Brain microvascular endothelial cell (primary cell): ENCODE data around the gene OR11A1.

Source experiments
- DNase-seq: peaks from one replicate; pipeline ENCODE4 v3.0.0-alpha.2; 2020
- H3K27ac ChIP-seq: fragments of 250-450 bp; sonication (Bioruptor Pico); 2 replicates; pipeline ENCODE4 v1.5.1; 2020; ENCODE audit warnings: mild to moderate bottlenecking, moderate library complexity
- H3K27me3 ChIP-seq: fragments of 250-450 bp; sonication (Bioruptor Pico); replicated peaks from 2 replicates; pipeline ENCODE4 v1.5.1; 2020; ENCODE audit warnings: mild to moderate bottlenecking
- H3K36me3 ChIP-seq: fragments of 250-450 bp; sonication (Bioruptor Pico); replicated peaks from 2 replicates; pipeline ENCODE4 v1.5.1; 2020; ENCODE audit warnings: mild to moderate bottlenecking
- H3K4me3 ChIP-seq: 2 replicates; pipeline ENCODE4 v1.5.1; 2011; ENCODE audit warnings: low read depth, mild to moderate bottlenecking, control low read depth, low read length, moderate library complexity
- CTCF ChIP-seq: IDR thresholded peaks from 2 replicates; pipeline ENCODE4 v1.5.1; 2011; ENCODE audit warnings: low read depth, mild to moderate bottlenecking, moderate library complexity, low read length, control low read depth, inconsistent platforms; ENCODE audit errors: missing control alignments
- in situ Hi-C: cut with HindIII; loops from 2 replicates; pipeline ENCODE4 v1.10.0; 2017; ENCODE audit warnings: low sequenced_read_pairs, low pct_ligation_motif_present

OR11A1 gene

GRCh38 chr6:29478740-29479139, 21.9 kb upstream of the OR11A1 start:
- no peak overlapping the region for H3K4me3 ChIP-seq
- H3K27me3 ChIP-seq = no peaks in the 10 kb centered on the region
- no peak for TF ChIP-seq CTCF
- in situ Hi-C loops = no loop called here
- DNase-seq = no peak
- no peaks in the 10 kb centered on the region for H3K36me3 ChIP-seq
- no peak overlapping the region for H3K27ac ChIP-seq

GRCh38 chr6:29477923-29478450, 21.1 kb upstream of the OR11A1 start:
- TF ChIP-seq CTCF = no peak
- in situ Hi-C loops = no loop called here
- H3K27me3 ChIP-seq = no peaks in the 10 kb centered on the region
- H3K4me3 ChIP-seq = no peak overlapping the region
- H3K36me3 ChIP-seq = no peaks in the 10 kb centered on the region
- DNase-seq = no peak
- no peak overlapping the region for H3K27ac ChIP-seq

GRCh38 chr6:29474996-29475395, 18.1 kb upstream of the OR11A1 start:
- no peak overlapping the region for H3K27ac ChIP-seq
- H3K36me3 ChIP-seq = no peaks in the 10 kb centered on the region
- TF ChIP-seq CTCF = no peak
- DNase-seq = no peak
- in situ Hi-C loops = no loop called here
- no peak overlapping the region for H3K4me3 ChIP-seq
- no peaks in the 10 kb centered on the region for H3K27me3 ChIP-seq

- Histone ChIP-seq H3K27me3 (no peaks in the 10 kb centered on the region), H3K27ac (no peak overlapping the region), H3K36me3 (no peaks in the 10 kb centered on the region), H3K4me3 (no peak overlapping the region)
- no peak for DNase-seq
- in situ Hi-C loops = no loop called here
- TF ChIP-seq CTCF = no peak
These were observed 9.4 kb upstream of the OR11A1 start for GRCh38 chr6:29466241-29466640.

GRCh38 chr6:29465801-29466200, 8.9 kb upstream of the OR11A1 start:
- no peak for DNase-seq

More at GRCh38 chr6:29465801-29466200, 8.9 kb upstream of the OR11A1 start:
- Histone ChIP-seq H3K27me3 (no peaks in the 10 kb centered on the region), H3K27ac (no peak overlapping the region), H3K36me3 (no peaks in the 10 kb centered on the region), H3K4me3 (no peak overlapping the region)
- in situ Hi-C loops = no loop called here
- TF ChIP-seq CTCF = no peak
